Mammary epithelial cell (primary cell): Measurements from ENCODE around the gene ENOX2.

Source experiments
- EZH2 ChIP-seq: IDR thresholded peaks from 2 replicates; pipeline ENCODE4 v1.6.1; 2012; ENCODE audit warnings: low read length, inconsistent platforms, borderline replicate concordance
- TF ChIP-seq, protein P1 (sequence below), 2 donors: IDR thresholded peaks in 1 of 2; conservative IDR thresholded peaks in 1 of 2; 2 replicates each; pipeline ENCODE4 v1.5.1; 2011 to 2012; ENCODE audit warnings: inconsistent platforms in 2 of 2, low read length in 2 of 2, mild to moderate bottlenecking in 2 of 2, control low read depth in 1 of 2, low read depth in 1 of 2; ENCODE audit not compliant: insufficient read depth in 1 of 2; ENCODE audit errors: extremely low read depth in 1 of 2

DNA sequence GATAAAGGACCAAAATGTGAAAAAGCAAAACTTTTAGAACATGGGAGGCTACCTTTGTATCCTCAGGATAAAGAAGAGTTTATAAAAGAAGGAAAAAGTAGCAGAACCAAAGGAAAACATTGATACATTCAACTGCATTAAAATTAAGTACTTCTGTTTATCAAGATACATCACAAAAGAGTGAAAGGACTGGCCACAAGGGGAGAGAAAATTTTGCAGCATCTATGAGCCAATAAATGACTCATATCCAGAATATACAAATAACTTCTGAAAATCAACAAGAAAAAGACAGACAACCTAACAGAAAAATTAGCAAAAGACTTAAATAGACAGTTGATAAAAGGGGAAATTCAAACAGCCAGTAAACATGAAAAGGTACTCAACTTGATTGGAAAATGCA lies 324.1 kb downstream of the ENOX2 start:
- TF ChIP-seq, protein P1, sequence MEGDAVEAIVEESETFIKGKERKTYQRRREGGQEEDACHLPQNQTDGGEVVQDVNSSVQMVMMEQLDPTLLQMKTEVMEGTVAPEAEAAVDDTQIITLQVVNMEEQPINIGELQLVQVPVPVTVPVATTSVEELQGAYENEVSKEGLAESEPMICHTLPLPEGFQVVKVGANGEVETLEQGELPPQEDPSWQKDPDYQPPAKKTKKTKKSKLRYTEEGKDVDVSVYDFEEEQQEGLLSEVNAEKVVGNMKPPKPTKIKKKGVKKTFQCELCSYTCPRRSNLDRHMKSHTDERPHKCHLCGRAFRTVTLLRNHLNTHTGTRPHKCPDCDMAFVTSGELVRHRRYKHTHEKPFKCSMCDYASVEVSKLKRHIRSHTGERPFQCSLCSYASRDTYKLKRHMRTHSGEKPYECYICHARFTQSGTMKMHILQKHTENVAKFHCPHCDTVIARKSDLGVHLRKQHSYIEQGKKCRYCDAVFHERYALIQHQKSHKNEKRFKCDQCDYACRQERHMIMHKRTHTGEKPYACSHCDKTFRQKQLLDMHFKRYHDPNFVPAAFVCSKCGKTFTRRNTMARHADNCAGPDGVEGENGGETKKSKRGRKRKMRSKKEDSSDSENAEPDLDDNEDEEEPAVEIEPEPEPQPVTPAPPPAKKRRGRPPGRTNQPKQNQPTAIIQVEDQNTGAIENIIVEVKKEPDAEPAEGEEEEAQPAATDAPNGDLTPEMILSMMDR (conservative IDR thresholded peaks at IDR 0.05 in 1 of 2, IDR thresholded peaks at IDR 0.05 in 1 of 2; ENCODE audit: extremely low read depth in 1 of 2, insufficient read depth in 1 of 2, low read depth in 1 of 2, low read length in 2 of 2) = peak in 1 of 2 donors; percentile 2
- no peak for TF ChIP-seq EZH2
